Measurements from ENCODE around the gene STING1. TPM values are rescaled to one million over a fixed set of nuclear protein-coding genes. Genes with fewer than 3 reads are reported as not detected.
"Not testable (repeated sequence)": the region's sequence is repeated elsewhere in the genome, so short reads cannot be mapped to it uniquely, and the experiment has no call there.

STING1 gene
- polyA plus RNA-seq, 1 experiment, result 194 TPM

GRCh38 chr5:139488260-139488659 lies 5.7 kb upstream of the STING1 start:
- H3K4me3 ChIP-seq (ENCODE audit: low read depth, low read length), result no peak overlapping the region
- no peak for DNase-seq (ENCODE audit: low read depth)
- TF ChIP-seq, protein P1, sequence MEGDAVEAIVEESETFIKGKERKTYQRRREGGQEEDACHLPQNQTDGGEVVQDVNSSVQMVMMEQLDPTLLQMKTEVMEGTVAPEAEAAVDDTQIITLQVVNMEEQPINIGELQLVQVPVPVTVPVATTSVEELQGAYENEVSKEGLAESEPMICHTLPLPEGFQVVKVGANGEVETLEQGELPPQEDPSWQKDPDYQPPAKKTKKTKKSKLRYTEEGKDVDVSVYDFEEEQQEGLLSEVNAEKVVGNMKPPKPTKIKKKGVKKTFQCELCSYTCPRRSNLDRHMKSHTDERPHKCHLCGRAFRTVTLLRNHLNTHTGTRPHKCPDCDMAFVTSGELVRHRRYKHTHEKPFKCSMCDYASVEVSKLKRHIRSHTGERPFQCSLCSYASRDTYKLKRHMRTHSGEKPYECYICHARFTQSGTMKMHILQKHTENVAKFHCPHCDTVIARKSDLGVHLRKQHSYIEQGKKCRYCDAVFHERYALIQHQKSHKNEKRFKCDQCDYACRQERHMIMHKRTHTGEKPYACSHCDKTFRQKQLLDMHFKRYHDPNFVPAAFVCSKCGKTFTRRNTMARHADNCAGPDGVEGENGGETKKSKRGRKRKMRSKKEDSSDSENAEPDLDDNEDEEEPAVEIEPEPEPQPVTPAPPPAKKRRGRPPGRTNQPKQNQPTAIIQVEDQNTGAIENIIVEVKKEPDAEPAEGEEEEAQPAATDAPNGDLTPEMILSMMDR (IDR thresholded peaks at IDR 0.05; ENCODE audit: insufficient read depth, low read depth, low read length), result no peak
- no peaks in the 10 kb centered on the region for H3K36me3 ChIP-seq (ENCODE audit: control insufficient read depth, insufficient read depth, low read length)
- POLR2A ChIA-PET, result no interaction called here
- no peaks in the 10 kb centered on the region for H3K27me3 ChIP-seq (ENCODE audit: control insufficient read depth, insufficient read depth, low read length)
- CTCF ChIA-PET, result interaction anchor here (1.7 kb wide), 1 partner anchor 66 kb away, joined by 7 read pairs; no protein-coding TSS in a partner anchor

DNA sequence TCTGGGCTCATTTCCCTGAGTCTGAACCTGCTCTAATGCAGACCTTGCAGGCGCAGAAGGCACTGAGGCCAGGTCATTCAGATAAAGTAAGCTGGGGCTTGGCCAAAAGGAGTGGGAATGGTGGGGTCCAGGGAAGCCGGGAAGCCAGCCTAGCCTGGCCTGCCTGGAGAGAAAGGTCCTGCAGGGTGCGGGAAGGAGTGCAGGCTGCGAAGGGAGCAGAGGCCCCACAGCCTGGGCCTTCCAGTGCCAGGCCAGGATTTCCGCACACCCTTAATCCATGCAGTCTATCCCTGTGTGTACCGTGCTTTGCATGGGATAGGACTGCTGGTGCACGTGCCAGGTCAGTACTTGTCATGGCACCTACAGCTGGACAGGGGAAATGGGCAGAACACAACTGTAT lies 3.6 kb upstream of the STING1 start:
- TF ChIP-seq, protein P1 (IDR thresholded peaks at IDR 0.05; ENCODE audit: insufficient read depth, low read depth, low read length), result no peak
- no peak for DNase-seq (ENCODE audit: low read depth)
- ChIA-PET POLR2A (no interaction called here), CTCF (interaction anchor here (0.9 kb wide), 1 partner anchor 9 kb away, joined by 3 read pairs; no protein-coding TSS in a partner anchor)
- Histone ChIP-seq H3K4me3 (ENCODE audit: low read depth, low read length) (no peak overlapping the region), H3K27me3 (ENCODE audit: control insufficient read depth, insufficient read depth, low read length) (no peaks in the 10 kb centered on the region), H3K36me3 (ENCODE audit: control insufficient read depth, insufficient read depth, low read length) (no peaks in the 10 kb centered on the region)

DNA sequence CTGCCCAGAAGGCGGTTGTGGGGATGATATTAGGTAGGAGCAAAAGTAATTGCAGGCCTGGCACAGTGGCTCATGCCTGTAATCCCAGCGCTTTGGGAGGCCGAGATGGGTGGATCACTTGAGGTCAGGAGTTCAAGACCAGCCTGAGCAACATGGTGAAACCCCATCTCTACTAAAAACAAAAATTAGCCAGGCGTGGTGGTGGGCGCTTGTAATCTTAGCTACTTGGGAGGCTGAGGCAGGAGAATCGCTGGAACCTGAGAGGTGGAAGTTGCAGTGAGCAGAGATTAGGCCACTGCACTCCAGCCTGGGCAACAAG lies 291 bp upstream of the STING1 start:
- H3K36me3 ChIP-seq (ENCODE audit: control insufficient read depth, insufficient read depth, low read length); H3K4me3 ChIP-seq (ENCODE audit: low read depth, low read length); DNase-seq (ENCODE audit: low read depth); H3K27me3 ChIP-seq (ENCODE audit: control insufficient read depth, insufficient read depth, low read length): not testable (repeated sequence)
- ChIA-PET CTCF (interaction anchor here (1.0 to 2.6 kb wide), 4 partner anchors 12 to 60 kb away, joined by 3 to 13 read pairs (median 6); no protein-coding TSS in a partner anchor), POLR2A (interaction anchor here (0.6 kb wide), 1 partner anchor 147 kb away, joined by 3 read pairs; no protein-coding TSS in a partner anchor)

GRCh38 chr5:139481580-139482049 lies 943 bp downstream of the STING1 start:
- ChIA-PET POLR2A (interaction anchor here (0.5 kb wide), 1 partner anchor 80 kb away, joined by 12 read pairs; the partner anchor contains the start of gene UBE2D2), CTCF (interaction anchor here (1.3 to 2.6 kb wide), 4 partner anchors 14 to 59 kb away, joined by 4 to 13 read pairs (median 8); no protein-coding TSS in a partner anchor)
- H3K4me3 ChIP-seq (ENCODE audit: low read depth, low read length), result peak overlapping the region; percentile 57
- DNase-seq (ENCODE audit: low read depth), result no peak
- TF ChIP-seq, protein P1 (IDR thresholded peaks at IDR 0.05; ENCODE audit: insufficient read depth, low read depth, low read length), result peak; percentile 45
- H3K27me3 ChIP-seq (ENCODE audit: control insufficient read depth, insufficient read depth, low read length), result no peaks in the 10 kb centered on the region
- peaks cover 14% of the 10 kb centered on the region for H3K36me3 ChIP-seq (ENCODE audit: control insufficient read depth, insufficient read depth, low read length)

DNA sequence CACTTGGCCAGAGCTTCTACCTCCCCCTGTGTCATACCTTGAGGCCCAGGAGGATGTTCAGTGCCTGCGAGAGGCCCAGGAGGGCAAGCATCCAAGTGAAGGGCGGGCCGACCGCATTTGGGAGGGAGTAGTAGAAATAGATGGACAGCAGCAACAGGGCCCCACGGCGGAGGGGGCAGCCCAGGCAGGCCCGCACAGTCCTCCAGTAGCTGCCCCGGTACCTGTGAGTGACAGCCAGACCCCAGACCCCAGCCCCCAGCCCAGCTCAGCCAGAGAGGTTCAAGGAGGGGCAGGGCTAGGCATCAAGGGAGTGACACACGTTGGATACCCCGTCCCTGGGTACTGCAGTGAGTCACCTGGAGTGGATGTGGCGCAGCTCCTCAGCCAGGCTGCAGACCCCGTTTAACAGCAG lies 1.4 kb downstream of the STING1 start:
- POLR2A ChIA-PET, result no interaction called here
- Histone ChIP-seq H3K27me3 (ENCODE audit: control insufficient read depth, insufficient read depth, low read length) (no peaks in the 10 kb centered on the region), H3K4me3 (ENCODE audit: low read depth, low read length) (peak overlapping the region; percentile 57), H3K36me3 (ENCODE audit: control insufficient read depth, insufficient read depth, low read length) (peaks cover 16% of the 10 kb centered on the region)
- TF ChIP-seq, protein P1 (IDR thresholded peaks at IDR 0.05; ENCODE audit: insufficient read depth, low read depth, low read length), result no peak
- no peak for DNase-seq (ENCODE audit: low read depth)
- CTCF ChIA-PET, result interaction anchor here (0.7 to 2.6 kb wide), 5 partner anchors 33 to 60 kb away, joined by 4 to 13 read pairs (median 6); no protein-coding TSS in a partner anchor

- H3K36me3 ChIP-seq (ENCODE audit: control insufficient read depth, insufficient read depth, low read length), result peaks cover 21% of the 10 kb centered on the region
- H3K4me3 ChIP-seq (ENCODE audit: low read depth, low read length); POLR2A ChIA-PET; H3K27me3 ChIP-seq (ENCODE audit: control insufficient read depth, insufficient read depth, low read length); DNase-seq (ENCODE audit: low read depth): not testable (repeated sequence)
- CTCF ChIA-PET, result interaction anchor here (0.5 to 0.6 kb wide), 2 partner anchors 29 to 35 kb away, joined by 3 read pairs; no protein-coding TSS in a partner anchor
These were observed 2.8 kb downstream of the STING1 start for GRCh38 chr5:139479729-139480128.

DNA sequence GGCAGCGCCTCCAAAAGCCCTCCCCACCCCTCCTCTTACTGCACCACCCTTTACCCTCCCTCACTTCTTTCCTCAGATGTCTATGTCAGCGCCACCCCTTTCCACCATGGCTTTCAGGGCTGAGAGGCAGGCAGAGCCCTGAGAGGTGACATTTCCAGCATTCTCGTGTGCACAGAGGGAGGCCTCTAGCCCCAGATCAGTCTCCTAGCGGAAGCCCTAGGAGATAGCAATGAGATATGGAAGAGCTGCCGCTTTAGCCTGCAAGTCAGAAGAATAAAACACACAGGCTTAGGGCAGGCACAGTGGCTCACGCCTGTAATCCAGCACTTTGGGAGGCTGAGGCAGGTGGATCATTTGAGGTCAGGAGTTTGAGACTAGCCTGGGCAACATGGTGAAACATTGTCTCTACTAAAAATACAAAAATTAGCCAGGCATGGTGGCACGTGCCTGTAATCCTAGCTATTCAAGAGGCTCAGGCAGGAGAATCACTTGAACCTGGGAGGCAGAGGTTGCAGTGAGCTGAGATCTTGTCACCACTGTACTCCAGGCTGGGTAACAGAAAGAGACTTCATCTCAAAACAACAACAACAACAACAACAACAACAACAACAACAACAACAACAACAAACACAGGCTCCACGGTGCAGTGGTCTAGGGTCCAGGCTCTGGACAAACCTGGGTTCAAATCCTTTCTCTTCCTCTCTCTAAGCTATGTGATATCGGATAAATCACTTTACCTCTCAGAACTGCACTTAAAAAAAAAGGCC lies 3.7 kb downstream of the STING1 start:
- DNase-seq (ENCODE audit: low read depth); POLR2A ChIA-PET; H3K27me3 ChIP-seq (ENCODE audit: control insufficient read depth, insufficient read depth, low read length); H3K4me3 ChIP-seq (ENCODE audit: low read depth, low read length): not testable (repeated sequence)
- CTCF ChIA-PET, result interaction anchor here (0.5 to 0.9 kb wide), 2 partner anchors 22 to 36 kb away, joined by 3 read pairs; no protein-coding TSS in a partner anchor
- peaks cover 21% of the 10 kb centered on the region for H3K36me3 ChIP-seq (ENCODE audit: control insufficient read depth, insufficient read depth, low read length)
